AG20443 (cell line): Measurements from ENCODE around the gene MISP3.

Experiments used
- DNase-seq: peaks from one replicate; pipeline ENCODE4 v3.0.0; 2012; ENCODE audit warnings: low spot score, mixed read lengths

The MISP3 gene

GRCh38 chr19:14122924-14123323, 50.3 kb downstream of the MISP3 start:
- no peak for DNase-seq
